ENCODE data around the gene STXBP4.

STXBP4 gene

GRCh38 chr17:54985476-54985875 is 16.9 kb downstream of the STXBP4 start:
- H3K4me3 ChIP-seq (ENCODE audit: control insufficient read depth, low read depth, low read length), result no peak overlapping the region
- no peak for DNase-seq (ENCODE audit: low read depth)
- TF ChIP-seq, protein P1, sequence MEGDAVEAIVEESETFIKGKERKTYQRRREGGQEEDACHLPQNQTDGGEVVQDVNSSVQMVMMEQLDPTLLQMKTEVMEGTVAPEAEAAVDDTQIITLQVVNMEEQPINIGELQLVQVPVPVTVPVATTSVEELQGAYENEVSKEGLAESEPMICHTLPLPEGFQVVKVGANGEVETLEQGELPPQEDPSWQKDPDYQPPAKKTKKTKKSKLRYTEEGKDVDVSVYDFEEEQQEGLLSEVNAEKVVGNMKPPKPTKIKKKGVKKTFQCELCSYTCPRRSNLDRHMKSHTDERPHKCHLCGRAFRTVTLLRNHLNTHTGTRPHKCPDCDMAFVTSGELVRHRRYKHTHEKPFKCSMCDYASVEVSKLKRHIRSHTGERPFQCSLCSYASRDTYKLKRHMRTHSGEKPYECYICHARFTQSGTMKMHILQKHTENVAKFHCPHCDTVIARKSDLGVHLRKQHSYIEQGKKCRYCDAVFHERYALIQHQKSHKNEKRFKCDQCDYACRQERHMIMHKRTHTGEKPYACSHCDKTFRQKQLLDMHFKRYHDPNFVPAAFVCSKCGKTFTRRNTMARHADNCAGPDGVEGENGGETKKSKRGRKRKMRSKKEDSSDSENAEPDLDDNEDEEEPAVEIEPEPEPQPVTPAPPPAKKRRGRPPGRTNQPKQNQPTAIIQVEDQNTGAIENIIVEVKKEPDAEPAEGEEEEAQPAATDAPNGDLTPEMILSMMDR (IDR thresholded peaks at IDR 0.05; ENCODE audit: control insufficient read depth, insufficient read depth, low read depth, low read length, missing control alignments), result no peak

DNA sequence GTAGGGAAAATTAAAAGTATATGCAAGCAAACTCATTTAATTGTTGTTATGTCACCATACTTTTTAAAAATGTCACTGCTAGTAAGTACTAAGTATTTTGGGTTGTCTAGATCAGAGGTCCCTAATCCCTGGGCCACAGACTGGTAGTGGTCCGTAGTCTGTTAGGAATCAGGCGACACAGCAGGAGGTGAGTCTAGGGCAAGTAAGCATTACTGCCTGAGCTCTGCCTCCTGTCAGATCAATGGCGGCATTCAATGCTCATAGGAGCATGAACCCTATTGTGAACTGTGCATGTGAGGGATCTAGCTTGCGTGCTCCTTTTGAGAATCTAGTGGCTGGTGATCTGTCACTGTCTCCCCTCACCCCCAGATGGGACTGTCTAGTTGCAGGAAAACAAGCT is 21.6 kb downstream of the STXBP4 start:
- no peak overlapping the region for H3K4me3 ChIP-seq (ENCODE audit: control insufficient read depth, low read depth, low read length)
- no peak for DNase-seq (ENCODE audit: low read depth)
- TF ChIP-seq, protein P1 (IDR thresholded peaks at IDR 0.05; ENCODE audit: control insufficient read depth, insufficient read depth, low read depth, low read length, missing control alignments), result no peak

DNA sequence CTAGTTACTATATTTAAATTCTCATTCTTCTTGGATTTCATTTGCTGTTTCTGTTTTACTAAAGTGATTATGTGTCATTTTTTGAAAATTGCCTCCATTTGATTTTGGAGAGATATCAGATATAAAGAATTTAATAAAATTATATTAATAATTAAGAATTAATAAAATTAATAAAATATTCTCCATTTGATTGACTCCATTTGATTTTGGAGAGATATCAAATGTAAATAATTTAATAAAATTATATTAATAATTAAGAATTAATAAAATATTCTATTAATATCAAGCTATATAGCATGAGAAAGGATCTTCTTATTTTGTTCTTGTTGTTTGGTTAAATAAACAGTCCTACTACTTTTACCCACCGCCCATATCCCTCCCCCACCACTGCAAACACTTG is 23.0 kb downstream of the STXBP4 start:
- no peak overlapping the region for H3K4me3 ChIP-seq (ENCODE audit: control insufficient read depth, low read depth, low read length)
- TF ChIP-seq, protein P1 (IDR thresholded peaks at IDR 0.05; ENCODE audit: control insufficient read depth, insufficient read depth, low read depth, low read length, missing control alignments), result no peak
- DNase-seq (ENCODE audit: low read depth), result no peak

DNA sequence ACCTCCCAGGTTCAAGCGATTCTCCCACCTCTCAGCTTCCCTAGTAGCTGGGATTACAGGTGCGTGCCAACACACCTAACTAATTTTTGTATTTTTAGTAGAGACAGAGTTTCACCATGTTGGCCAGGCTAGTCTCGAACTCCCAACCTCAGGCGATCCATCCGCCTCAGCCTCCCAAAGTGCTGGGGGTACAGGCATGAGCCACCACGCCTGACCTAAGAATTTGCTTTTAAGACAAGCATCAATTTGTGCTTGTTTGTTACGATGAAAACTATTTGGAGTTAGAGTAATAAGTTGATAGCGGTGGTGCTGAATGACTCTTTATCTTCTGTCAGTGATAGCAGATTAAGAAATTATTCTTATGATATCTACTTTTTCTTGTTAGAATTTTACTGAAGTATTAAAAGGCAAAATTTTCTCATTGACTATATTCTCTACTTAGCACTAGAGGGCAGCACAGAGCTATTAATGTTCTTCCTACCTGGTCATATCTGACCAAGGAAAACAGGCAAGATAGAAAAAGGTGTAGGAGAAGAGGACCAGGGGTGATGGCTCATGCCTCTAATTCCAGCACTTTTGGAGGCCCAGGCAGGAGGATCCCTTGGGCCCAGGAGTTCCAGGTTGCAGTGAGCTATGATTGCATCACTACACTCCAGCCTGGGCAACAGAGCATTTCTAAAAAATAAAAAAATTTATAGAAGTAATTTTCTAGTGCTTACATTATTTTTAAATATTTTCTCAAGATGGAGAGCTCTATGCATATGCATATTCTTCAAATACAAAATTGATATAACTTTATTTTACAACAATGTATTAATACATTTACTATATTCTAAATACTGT is 24.5 kb downstream of the STXBP4 start:
- no peak overlapping the region for H3K4me3 ChIP-seq (ENCODE audit: control insufficient read depth, low read depth, low read length)
- TF ChIP-seq, protein P1 (IDR thresholded peaks at IDR 0.05; ENCODE audit: control insufficient read depth, insufficient read depth, low read depth, low read length, missing control alignments), result peak; percentile 45
- peak; percentile 14 for DNase-seq (ENCODE audit: low read depth)

DNA sequence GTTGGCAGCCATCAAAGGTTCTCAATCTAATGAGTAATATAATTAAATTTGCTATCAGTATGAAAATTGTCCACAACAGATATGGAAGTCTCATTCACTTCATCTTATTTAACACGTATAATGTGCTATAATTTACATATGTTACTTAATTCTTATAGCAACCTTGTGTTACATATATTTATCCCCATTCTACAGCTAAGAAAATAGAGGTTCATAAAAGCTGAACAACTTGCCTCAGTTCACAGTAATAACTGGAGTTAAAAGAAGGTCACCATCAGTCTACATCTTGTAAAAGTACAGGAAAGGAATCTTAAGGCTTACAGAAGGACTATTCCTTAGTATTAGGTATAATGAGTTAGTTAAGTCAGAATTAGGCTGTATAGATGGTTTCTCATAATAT is 27.9 kb downstream of the STXBP4 start:
- H3K4me3 ChIP-seq (ENCODE audit: control insufficient read depth, low read depth, low read length), result no peak overlapping the region
- TF ChIP-seq, protein P1 (IDR thresholded peaks at IDR 0.05; ENCODE audit: control insufficient read depth, insufficient read depth, low read depth, low read length, missing control alignments), result no peak
- no peak for DNase-seq (ENCODE audit: low read depth)

- no peak overlapping the region for H3K4me3 ChIP-seq (ENCODE audit: control insufficient read depth, low read depth, low read length)
- TF ChIP-seq, protein P1 (IDR thresholded peaks at IDR 0.05; ENCODE audit: control insufficient read depth, insufficient read depth, low read depth, low read length, missing control alignments), result no peak
- no peak for DNase-seq (ENCODE audit: low read depth)
These were observed 33.9 kb downstream of the STXBP4 start for GRCh38 chr17:55002458-55002857.

Data from AG09309 (cell line).